Measurements from ENCODE around the gene ZNF488.

The ZNF488 gene

DNA sequence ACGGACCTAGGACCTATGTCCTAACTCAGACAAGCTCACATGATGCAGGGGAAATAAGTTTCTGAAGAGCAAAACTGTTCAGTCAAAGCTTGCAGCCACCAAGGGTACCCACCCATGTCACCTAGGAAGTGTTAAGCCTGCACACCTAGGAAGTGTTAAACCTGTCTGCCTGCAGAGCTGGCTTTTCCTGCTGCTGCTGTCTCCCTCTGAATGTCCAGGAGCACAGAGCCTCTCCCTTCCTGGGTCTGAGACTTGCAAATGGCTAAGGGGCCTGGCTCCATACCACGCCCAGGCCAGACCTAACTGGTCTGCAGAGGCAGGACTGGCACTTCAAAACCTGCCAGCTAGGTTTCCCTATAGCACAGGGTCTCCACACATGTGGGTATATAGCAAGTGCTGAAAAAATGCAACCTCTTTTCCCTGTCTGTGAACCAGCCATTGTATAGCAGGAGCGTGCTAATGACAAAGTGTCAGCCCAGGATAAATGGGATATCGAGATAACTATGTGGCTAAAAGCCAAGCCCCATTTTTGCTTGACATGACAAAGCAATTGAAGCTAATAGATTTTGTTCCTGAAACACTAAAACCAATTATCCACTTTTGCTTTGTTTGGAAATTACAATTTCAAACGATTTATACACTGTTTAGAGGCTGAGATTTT lies 60.3 kb downstream of the ZNF488 start:
- ChIA-PET POLR2A (no interaction called here), CTCF (interaction anchor here (1.9 to 2.9 kb wide), 2 partner anchors 11 to 17 kb away, joined by 5 to 16 read pairs; no protein-coding TSS in a partner anchor)
- DNase-seq (ENCODE audit: extremely low spot score): no peak
- no peak for TF ChIP-seq CTCF (IDR thresholded peaks at IDR 0.05; ENCODE audit: control extremely low read depth, extremely low read depth, low read depth, missing control alignments)

DNA sequence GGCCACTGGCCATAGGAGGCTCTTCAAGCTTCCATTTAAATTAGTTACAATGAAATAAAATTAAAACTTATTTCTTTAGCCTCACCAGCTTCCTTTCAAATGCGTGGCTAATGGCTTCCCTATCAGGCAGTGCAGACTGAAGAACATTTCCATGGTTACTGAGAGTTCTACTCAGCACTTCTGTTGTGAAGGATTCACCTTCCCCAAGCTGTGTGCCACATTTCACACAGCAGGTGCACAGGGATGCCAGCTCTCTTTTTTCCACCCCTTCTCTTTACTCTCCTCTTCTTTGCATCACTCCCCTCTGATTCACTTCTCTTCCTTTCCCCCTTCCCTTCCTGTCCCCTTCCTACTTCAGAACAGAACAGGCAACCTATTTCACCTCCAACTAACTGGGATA lies 61.0 kb downstream of the ZNF488 start:
- CTCF ChIA-PET: interaction anchor here (0.8 to 2.9 kb wide), 3 partner anchors 10 to 18 kb away, joined by 4 to 16 read pairs (median 5); no protein-coding TSS in a partner anchor
- POLR2A ChIA-PET: no interaction called here
- no peak for DNase-seq (ENCODE audit: extremely low spot score)
- no peak for TF ChIP-seq CTCF (IDR thresholded peaks at IDR 0.05; ENCODE audit: control extremely low read depth, extremely low read depth, low read depth, missing control alignments)

GRCh38 chr10:47322300-47323061 lies 61.6 kb downstream of the ZNF488 start, which contains the start of gene GDF2:
GDF2 (plus strand) TSS chr10:47322454; CDS start chr10:47322669, 215 bp downstream.
- ChIA-PET CTCF (interaction anchor here (0.8 to 2.9 kb wide), 4 partner anchors 10 to 18 kb away, joined by 4 to 16 read pairs (median 7); no protein-coding TSS in a partner anchor), POLR2A (no interaction called here)
- TF ChIP-seq CTCF (IDR thresholded peaks at IDR 0.05; ENCODE audit: control extremely low read depth, extremely low read depth, low read depth, missing control alignments): no peak
- no peak for DNase-seq (ENCODE audit: extremely low spot score)

- POLR2A ChIA-PET: no interaction called here
- DNase-seq (ENCODE audit: extremely low spot score): no peak
- CTCF ChIA-PET: interaction anchor here (2.0 to 3.1 kb wide), 2 partner anchors 9 to 274 kb away, joined by 9 read pairs; no protein-coding TSS in a partner anchor
- TF ChIP-seq CTCF (IDR thresholded peaks at IDR 0.05; ENCODE audit: control extremely low read depth, extremely low read depth, low read depth, missing control alignments): no peak
Observed at GRCh38 chr10:47321521-47322195, 62.4 kb downstream of the ZNF488 start.

DNA sequence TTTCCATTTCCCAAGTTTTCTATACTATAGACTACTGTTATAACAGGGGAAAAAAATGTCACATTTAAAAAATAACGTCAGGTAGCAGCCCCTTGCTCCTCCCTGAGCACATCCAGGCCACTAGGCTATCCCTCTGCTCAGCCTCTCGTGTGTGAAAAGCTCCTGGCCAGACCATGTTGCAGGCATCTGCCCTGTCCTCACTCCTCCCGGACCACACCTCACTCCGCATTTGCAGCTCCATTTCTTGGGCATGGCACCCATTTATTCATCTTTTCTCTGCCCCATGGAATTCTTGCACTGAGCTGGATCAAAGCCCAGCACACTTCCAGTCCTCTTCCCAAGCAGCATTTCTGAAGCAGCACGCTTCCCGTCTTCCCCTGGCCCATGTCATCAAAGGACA lies 63.3 kb downstream of the ZNF488 start:
- no peak for TF ChIP-seq CTCF (IDR thresholded peaks at IDR 0.05; ENCODE audit: control extremely low read depth, extremely low read depth, low read depth, missing control alignments)
- no peak for DNase-seq (ENCODE audit: extremely low spot score)
- CTCF ChIA-PET: interaction anchor here (1.2 to 3.1 kb wide), 4 partner anchors 8 to 296 kb away, joined by 3 to 9 read pairs (median 6); no protein-coding TSS in a partner anchor
- POLR2A ChIA-PET: no interaction called here

- POLR2A ChIA-PET: no interaction called here
- no peak for TF ChIP-seq CTCF (IDR thresholded peaks at IDR 0.05; ENCODE audit: control extremely low read depth, extremely low read depth, low read depth, missing control alignments)
- CTCF ChIA-PET: interaction anchor here (1.4 to 3.1 kb wide), 2 partner anchors 272 to 291 kb away, joined by 3 to 9 read pairs; no protein-coding TSS in a partner anchor
- no peak for DNase-seq (ENCODE audit: extremely low spot score)
Observed at GRCh38 chr10:47319784-47320183, 64.3 kb downstream of the ZNF488 start.
